GM12875 (cell line): Measurements from ENCODE around the gene CPNE7.
A peak's percentile ranks its signal among the peaks of the same experiment; 100 is the strongest.

Experiments used
- H3K4me3 ChIP-seq: one replicate; pipeline ENCODE4 v1.5.1; 2011; ENCODE audit warnings: low read depth, low read length, control low read depth
- CTCF ChIP-seq: IDR thresholded peaks from 2 replicates; pipeline ENCODE4 v1.5.1; 2011; ENCODE audit warnings: low read depth, mild to moderate bottlenecking, control low read depth, inconsistent platforms, low read length, moderate library complexity, borderline replicate concordance; ENCODE audit not compliant: insufficient read depth

Gene CPNE7

GRCh38 chr16:89575247-89576152, at the start of gene CPNE7:
CPNE7 (plus strand) TSS chr16:89575758; CDS start chr16:89575898, 140 bp downstream.
- peak within 1 kb of the TSS; percentile 65 for H3K4me3 ChIP-seq
- no peak for TF ChIP-seq CTCF

GRCh38 chr16:89529097-89529496, 46.5 kb upstream of the CPNE7 start:
- H3K4me3 ChIP-seq, result no peak overlapping the region
- no peak for TF ChIP-seq CTCF

GRCh38 chr16:89530401-89531381, 44.9 kb upstream of the CPNE7 start:
- H3K4me3 ChIP-seq, result no peak overlapping the region
- no peak for TF ChIP-seq CTCF

- TF ChIP-seq CTCF, result no peak
- no peak overlapping the region for H3K4me3 ChIP-seq
Measured at GRCh38 chr16:89531821-89532526, 43.6 kb upstream of the CPNE7 start.

GRCh38 chr16:89534252-89534756, 41.3 kb upstream of the CPNE7 start:
- TF ChIP-seq CTCF, result no peak
- no peak overlapping the region for H3K4me3 ChIP-seq

GRCh38 chr16:89536371-89536770, 39.2 kb upstream of the CPNE7 start:
- no peak for TF ChIP-seq CTCF

More at GRCh38 chr16:89536371-89536770, 39.2 kb upstream of the CPNE7 start:
- no peak overlapping the region for H3K4me3 ChIP-seq
